Head of caudate nucleus (tissue), 42 donors: ENCODE results near the gene ZNF189.

Experiments used
- DNase-seq, 42 donors: peaks; one replicate each; pipeline versions ENCODE4 v3.0.0 to v3.0.0-alpha.2; 2020 to 2021; ENCODE audit warnings: mixed read lengths in 7 of 42
- intact Hi-C: fragments of 100-400 bp; cut with DNase I; formaldehyde crosslinking; loops from one replicate; pipeline ENCODE4 v1.15.0; 2022

ZNF189 gene

GRCh38 chr9:101409079-101409477, 10.4 kb downstream of the ZNF189 start:
- no peak for DNase-seq
- intact Hi-C loops, result no loop called here

- intact Hi-C loops, result no loop called here
- DNase-seq, result no peak
These were observed 16.2 kb downstream of the ZNF189 start for GRCh38 chr9:101414839-101415238.

GRCh38 chr9:101415578-101415977, 16.9 kb downstream of the ZNF189 start:
- no peak for DNase-seq
- intact Hi-C loops, result no loop called here

- intact Hi-C loops, result no loop called here
These were observed 18.7 kb downstream of the ZNF189 start for GRCh38 chr9:101417389-101417788.

GRCh38 chr9:101417977-101418376, 19.3 kb downstream of the ZNF189 start:
- intact Hi-C loops, result no loop called here
- no peak for DNase-seq

More at GRCh38 chr9:101417389-101417788, 18.7 kb downstream of the ZNF189 start:
- DNase-seq, result no peak

GRCh38 chr9:101418518-101419430, 20.1 kb downstream of the ZNF189 start:
- peak in 2 of 42 donors; percentile 3 to 27 for DNase-seq
- intact Hi-C loops, result no loop called here

GRCh38 chr9:101419863-101420262, 21.2 kb downstream of the ZNF189 start:
- no peak for DNase-seq
- intact Hi-C loops, result no loop called here

- no peak for DNase-seq
- intact Hi-C loops, result no loop called here
These were observed 23.0 kb downstream of the ZNF189 start for GRCh38 chr9:101421653-101422065.

GRCh38 chr9:101427358-101427757, 28.7 kb downstream of the ZNF189 start:
- intact Hi-C loops, result no loop called here
- DNase-seq, result no peak

GRCh38 chr9:101427957-101428655, 29.5 kb downstream of the ZNF189 start:
- DNase-seq, result no peak
- intact Hi-C loops, result no loop called here

- intact Hi-C loops, result no loop called here
- no peak for DNase-seq
These were observed 30.3 kb downstream of the ZNF189 start for GRCh38 chr9:101428909-101429308.

GRCh38 chr9:101429736-101430135, 31.1 kb downstream of the ZNF189 start:
- no peak for DNase-seq
- intact Hi-C loops, result no loop called here

GRCh38 chr9:101432171-101432570, 33.5 kb downstream of the ZNF189 start:
- DNase-seq, result no peak
- intact Hi-C loops, result no loop called here

GRCh38 chr9:101432740-101433139, 34.1 kb downstream of the ZNF189 start:
- DNase-seq, result no peak
- intact Hi-C loops, result no loop called here

GRCh38 chr9:101433229-101433628, 34.6 kb downstream of the ZNF189 start:
- DNase-seq, result no peak
- intact Hi-C loops, result no loop called here

GRCh38 chr9:101434998-101435397, 36.3 kb downstream of the ZNF189 start:
- intact Hi-C loops, result no loop called here
- no peak for DNase-seq

- intact Hi-C loops, result no loop called here
- DNase-seq, result no peak
These were observed 37.0 kb downstream of the ZNF189 start, which contains the start of gene ALDOB for GRCh38 chr9:101435601-101436079. Gene ALDOB (minus strand): TSS chr9:101435774. CDS start chr9:101430887, 4,887 bp downstream.

- intact Hi-C loops, result no loop called here
These were observed 39.2 kb downstream of the ZNF189 start for GRCh38 chr9:101437806-101438232.

GRCh38 chr9:101438523-101438922, 39.9 kb downstream of the ZNF189 start:
- intact Hi-C loops, result no loop called here
- no peak for DNase-seq

More at GRCh38 chr9:101437806-101438232, 39.2 kb downstream of the ZNF189 start:
- no peak for DNase-seq

GRCh38 chr9:101440714-101441230, 42.1 kb downstream of the ZNF189 start:
- DNase-seq, result no peak
- intact Hi-C loops, result no loop called here
